ENCODE data around the gene DCAF12. TPM values are rescaled to one million over a fixed set of nuclear protein-coding genes. Genes with fewer than 3 reads are reported as not detected.

The DCAF12 gene
- total RNA-seq, 2 experiments from 2014 or later = 31.7 to 70.5 TPM

DNA sequence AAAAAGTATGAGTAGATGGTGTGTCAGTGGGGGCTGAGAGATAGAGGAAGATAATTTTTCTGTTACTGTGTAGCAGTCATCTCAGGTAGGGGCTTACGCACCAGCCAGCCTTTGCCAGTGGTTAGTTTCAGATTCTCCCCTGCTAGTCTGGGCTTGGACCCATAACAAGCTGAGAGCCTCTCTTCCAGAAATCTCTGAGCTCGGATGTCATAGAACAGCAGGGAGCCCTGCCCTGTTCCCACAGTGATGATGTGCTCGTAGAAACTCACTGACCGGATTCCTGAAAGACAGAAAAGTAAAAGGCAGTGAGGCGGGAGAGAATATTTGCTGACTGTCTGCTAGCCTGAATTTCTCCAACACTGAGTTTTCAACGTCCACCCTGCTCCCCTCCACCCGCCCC, 37.2 kb downstream of the DCAF12 start:
- POLR2A ChIA-PET = interaction anchor here (0.8 kb wide), 1 partner anchor 34 kb away, joined by 3 read pairs; no protein-coding TSS in a partner anchor
- Histone ChIP-seq H3K4me3 (ENCODE audit: low read depth, low read length, poor library complexity, severe bottlenecking) (no peak overlapping the region), H3K4me1 (ENCODE audit: insufficient read depth, low read length, poor library complexity, severe bottlenecking) (peaks cover 16% of the 10 kb centered on the region), H3K9me2 (ENCODE audit: insufficient read depth, low read length) (no peaks in the 10 kb centered on the region), H3K9me3 (ENCODE audit: low read length) (no peaks in the 10 kb centered on the region), H2AFZ (ENCODE audit: low read length) (no peak overlapping the region), H4K20me1 (ENCODE audit: insufficient read depth, low read length) (no peaks in the 10 kb centered on the region), H3K4me2 (ENCODE audit: low read length) (no peak overlapping the region), H3K79me2 (ENCODE audit: insufficient read depth, low read depth, low read length) (no peaks in the 10 kb centered on the region), H3K27ac (ENCODE audit: low read depth, low read length, poor library complexity, severe bottlenecking) (no peak overlapping the region), H3K36me3 (ENCODE audit: insufficient read depth, low read length) (peaks cover 70% of the 10 kb centered on the region)
- no peak for DNase-seq (ENCODE audit: low spot score)
- TF ChIP-seq, protein P1, sequence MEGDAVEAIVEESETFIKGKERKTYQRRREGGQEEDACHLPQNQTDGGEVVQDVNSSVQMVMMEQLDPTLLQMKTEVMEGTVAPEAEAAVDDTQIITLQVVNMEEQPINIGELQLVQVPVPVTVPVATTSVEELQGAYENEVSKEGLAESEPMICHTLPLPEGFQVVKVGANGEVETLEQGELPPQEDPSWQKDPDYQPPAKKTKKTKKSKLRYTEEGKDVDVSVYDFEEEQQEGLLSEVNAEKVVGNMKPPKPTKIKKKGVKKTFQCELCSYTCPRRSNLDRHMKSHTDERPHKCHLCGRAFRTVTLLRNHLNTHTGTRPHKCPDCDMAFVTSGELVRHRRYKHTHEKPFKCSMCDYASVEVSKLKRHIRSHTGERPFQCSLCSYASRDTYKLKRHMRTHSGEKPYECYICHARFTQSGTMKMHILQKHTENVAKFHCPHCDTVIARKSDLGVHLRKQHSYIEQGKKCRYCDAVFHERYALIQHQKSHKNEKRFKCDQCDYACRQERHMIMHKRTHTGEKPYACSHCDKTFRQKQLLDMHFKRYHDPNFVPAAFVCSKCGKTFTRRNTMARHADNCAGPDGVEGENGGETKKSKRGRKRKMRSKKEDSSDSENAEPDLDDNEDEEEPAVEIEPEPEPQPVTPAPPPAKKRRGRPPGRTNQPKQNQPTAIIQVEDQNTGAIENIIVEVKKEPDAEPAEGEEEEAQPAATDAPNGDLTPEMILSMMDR (conservative IDR thresholded peaks at IDR 0.05; ENCODE audit: low read length) = no peak
- TF ChIP-seq EZH2phosphoT487 (IDR thresholded peaks at IDR 0.05; ENCODE audit: borderline replicate concordance, low read depth, low read length) = no peak
- CTCF ChIA-PET (ENCODE audit: unreplicated experiment) = no interaction called here
- intact Hi-C loops (cut with micrococcal nuclease; ENCODE audit: unreplicated experiment) = no loop called here
- no TSS peak for BruUV-seq (replicated peaks)

DNA sequence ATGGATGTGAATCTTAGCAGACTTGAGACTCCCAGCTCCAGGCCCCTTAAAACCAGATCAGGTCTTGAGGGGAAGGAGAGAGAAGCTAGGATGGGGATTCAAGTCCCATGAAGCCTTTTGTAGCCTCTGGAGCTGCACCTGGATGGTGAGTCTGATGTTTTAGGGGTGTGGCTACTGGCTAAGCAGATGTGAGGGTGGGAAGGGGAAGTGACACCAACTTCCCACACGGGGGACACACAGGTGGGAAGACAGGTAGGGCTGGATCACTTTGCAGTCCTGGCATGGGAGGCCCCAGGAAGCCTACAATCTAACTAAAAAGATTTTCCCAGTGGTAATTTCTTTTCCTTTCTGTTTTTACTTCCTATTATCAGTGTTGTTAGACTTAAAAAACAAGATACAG, 39.1 kb downstream of the DCAF12 start:
- ChIA-PET POLR2A (no interaction called here), CTCF (ENCODE audit: unreplicated experiment) (no interaction called here)
- Histone ChIP-seq H3K4me3 (ENCODE audit: low read depth, low read length, poor library complexity, severe bottlenecking) (no peak overlapping the region), H3K36me3 (ENCODE audit: insufficient read depth, low read length) (peaks cover 53% of the 10 kb centered on the region), H3K27ac (ENCODE audit: low read depth, low read length, poor library complexity, severe bottlenecking) (no peak overlapping the region), H3K4me2 (ENCODE audit: low read length) (peak overlapping the region; percentile 8; the same call in 1 of the 2 replicates), H3K9me2 (ENCODE audit: insufficient read depth, low read length) (no peaks in the 10 kb centered on the region), H3K79me2 (ENCODE audit: insufficient read depth, low read depth, low read length) (no peaks in the 10 kb centered on the region), H3K4me1 (ENCODE audit: insufficient read depth, low read length, poor library complexity, severe bottlenecking) (peaks cover 27% of the 10 kb centered on the region), H4K20me1 (ENCODE audit: insufficient read depth, low read length) (no peaks in the 10 kb centered on the region), H2AFZ (ENCODE audit: low read length) (no peak overlapping the region), H3K9me3 (ENCODE audit: low read length) (no peaks in the 10 kb centered on the region)
- intact Hi-C loops (cut with micrococcal nuclease; ENCODE audit: unreplicated experiment) = no loop called here
- DNase-seq (ENCODE audit: low spot score) = peak; percentile 35
- BruUV-seq (replicated peaks) = TSS peak; percentile 71
- TF ChIP-seq, protein P1 (conservative IDR thresholded peaks at IDR 0.05; ENCODE audit: low read length) = no peak
- TF ChIP-seq EZH2phosphoT487 (IDR thresholded peaks at IDR 0.05; ENCODE audit: borderline replicate concordance, low read depth, low read length) = no peak

DNA sequence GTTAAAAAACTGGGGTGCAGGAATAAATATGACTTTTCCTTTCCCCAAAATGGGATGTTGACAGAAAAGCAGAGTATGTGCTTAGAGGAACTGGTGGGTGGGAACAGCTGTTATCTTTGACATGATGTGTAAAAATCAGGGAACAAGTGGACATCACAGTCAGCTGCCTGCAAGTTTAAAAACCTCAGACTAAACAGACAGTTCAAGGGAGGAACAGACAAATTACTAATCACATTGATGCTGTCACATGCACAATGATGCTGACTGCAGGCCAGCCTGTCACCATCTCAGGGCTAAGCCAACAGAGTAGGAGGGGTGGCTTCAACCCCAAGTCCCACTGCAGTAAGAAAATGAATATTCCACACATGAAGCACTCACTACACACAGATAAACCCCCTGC, 39.6 kb downstream of the DCAF12 start:
- BruUV-seq (replicated peaks) = no TSS peak
- no peak overlapping the region for H3K4me3 ChIP-seq (ENCODE audit: low read depth, low read length, poor library complexity, severe bottlenecking)
- H3K4me2 ChIP-seq (ENCODE audit: low read length) = 0 out of 2 replicates have a peak overlapping the region, but pooled peaks have one; percentile 8
- no peak overlapping the region for H3K27ac ChIP-seq (ENCODE audit: low read depth, low read length, poor library complexity, severe bottlenecking)
- H3K36me3 ChIP-seq (ENCODE audit: insufficient read depth, low read length) = peaks cover 48% of the 10 kb centered on the region
- ChIA-PET CTCF (ENCODE audit: unreplicated experiment) (no interaction called here), POLR2A (no interaction called here)
- H3K79me2 ChIP-seq (ENCODE audit: insufficient read depth, low read depth, low read length) = no peaks in the 10 kb centered on the region
- no peak for DNase-seq (ENCODE audit: low spot score)
- no peak for TF ChIP-seq EZH2phosphoT487 (IDR thresholded peaks at IDR 0.05; ENCODE audit: borderline replicate concordance, low read depth, low read length)
- TF ChIP-seq, protein P1 (conservative IDR thresholded peaks at IDR 0.05; ENCODE audit: low read length) = no peak
- intact Hi-C loops (cut with micrococcal nuclease; ENCODE audit: unreplicated experiment) = no loop called here
- H3K4me1 ChIP-seq (ENCODE audit: insufficient read depth, low read length, poor library complexity, severe bottlenecking) = peaks cover 23% of the 10 kb centered on the region
- H2AFZ ChIP-seq (ENCODE audit: low read length) = no peak overlapping the region
- no peaks in the 10 kb centered on the region for H3K9me3 ChIP-seq (ENCODE audit: low read length)
- H3K9me2 ChIP-seq (ENCODE audit: insufficient read depth, low read length) = no peaks in the 10 kb centered on the region
- H4K20me1 ChIP-seq (ENCODE audit: insufficient read depth, low read length) = no peaks in the 10 kb centered on the region
